SHP77 (cell line): Measurements from ENCODE around the gene BAG3.
"Not testable (repeated sequence)": the region's sequence is repeated elsewhere in the genome, so short reads cannot be mapped to it uniquely, and the experiment has no call there.

Experiments used
- DNase-seq, 2 experiments: peaks; one replicate each; lab custom pipeline; 2025; lab: John Stamatoyannopoulos, UW

Gene BAG3

DNA sequence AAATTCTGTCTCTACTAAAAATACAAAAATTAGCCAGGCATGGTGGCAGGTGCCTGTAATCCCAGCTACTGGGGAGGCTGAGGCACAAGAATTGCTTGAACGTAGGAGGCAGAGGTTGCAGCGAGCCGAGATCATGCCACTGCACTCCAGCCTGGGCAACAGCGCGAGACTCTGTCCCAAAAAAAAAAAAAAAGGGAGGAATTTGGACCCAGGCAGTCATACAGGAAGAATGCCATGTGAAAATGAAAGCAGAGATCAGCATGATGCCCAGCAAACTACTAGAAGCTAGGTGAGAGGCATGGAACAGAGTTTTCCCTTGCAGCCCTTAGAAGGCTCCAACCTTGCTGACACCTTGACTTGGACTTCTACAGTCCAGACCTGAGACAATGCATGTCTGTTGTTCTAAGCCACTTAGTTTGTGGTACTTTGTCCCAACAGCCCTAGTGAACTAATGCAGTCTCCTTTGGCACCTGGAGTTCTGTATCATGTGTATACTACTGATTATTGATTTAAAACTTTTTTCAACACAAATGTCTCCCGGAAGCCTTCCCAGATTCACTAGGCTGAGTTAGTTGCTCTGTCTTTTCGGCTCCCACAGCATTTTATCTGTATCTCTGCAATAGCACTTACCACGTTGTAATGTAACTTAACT is 10.2 kb upstream of the BAG3 start:
- DNase-seq: no peak

DNA sequence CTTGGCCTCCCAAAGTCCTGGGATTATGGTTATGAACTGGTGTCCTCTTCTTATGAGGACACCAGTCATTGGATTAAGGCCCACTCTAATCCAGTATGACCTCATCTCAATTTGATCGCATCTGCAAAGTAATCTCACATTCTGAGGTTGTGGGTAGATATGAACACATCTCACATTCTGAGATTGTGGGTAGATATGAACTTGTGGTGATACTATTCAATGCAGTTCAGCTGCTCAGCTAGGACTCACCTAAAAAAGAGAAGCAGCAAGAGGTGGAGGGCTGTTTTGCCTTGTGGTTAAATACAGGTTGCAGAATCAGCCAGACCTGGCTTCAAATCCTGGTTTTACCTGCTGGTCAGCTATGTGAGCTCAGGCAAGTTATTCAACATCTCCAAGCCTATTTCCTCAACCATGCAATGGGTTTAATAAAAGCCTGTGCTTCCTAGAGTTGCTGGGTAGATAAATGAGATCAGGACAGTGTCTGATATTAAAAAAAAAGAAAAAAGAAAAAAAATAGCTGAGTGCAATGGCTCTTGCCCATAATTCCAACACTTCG is 8.5 kb upstream of the BAG3 start:
- no peak for DNase-seq

DNA sequence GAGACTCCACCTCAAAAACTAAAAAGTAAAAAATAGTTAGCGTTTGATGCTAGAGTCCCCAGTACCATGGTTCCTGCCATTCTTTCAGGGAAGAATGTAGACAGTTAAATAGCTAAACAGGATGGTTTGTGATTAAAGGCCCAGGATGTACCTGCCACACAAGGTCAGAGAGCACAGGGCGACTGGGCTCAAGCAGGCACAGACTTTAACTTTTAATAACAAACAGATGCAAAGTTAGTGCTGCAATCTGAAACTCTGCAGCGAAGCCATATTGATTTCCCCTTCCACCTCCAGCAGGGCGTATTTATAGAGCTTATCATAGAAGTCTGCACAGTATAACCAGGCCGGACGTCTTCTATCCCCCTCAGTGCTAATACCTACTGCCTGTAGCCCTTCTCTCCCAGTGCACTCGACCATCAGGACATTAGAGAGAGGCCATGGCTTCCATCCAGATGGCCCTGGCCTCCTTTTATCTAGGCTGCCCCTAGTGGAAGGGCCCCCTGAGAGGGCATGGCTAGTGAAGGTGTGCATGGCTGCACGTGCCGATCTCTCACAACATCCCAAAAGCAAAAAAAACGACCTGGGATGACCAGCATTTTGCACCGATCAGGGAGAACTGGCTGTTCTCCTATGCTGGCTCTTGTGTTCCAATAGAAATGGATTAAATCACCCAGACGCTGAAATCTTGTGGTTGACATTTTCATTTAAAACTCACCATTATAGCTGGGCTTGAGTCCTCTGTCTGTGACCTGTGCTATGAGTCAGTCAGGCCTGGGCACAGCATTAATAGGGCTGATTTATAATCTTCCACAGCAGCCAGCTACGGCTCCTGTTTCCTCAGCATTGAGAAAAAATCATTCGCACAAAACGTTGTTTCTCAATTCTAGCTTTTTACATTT is 7.6 kb upstream of the BAG3 start:
- DNase-seq: no peak

DNA sequence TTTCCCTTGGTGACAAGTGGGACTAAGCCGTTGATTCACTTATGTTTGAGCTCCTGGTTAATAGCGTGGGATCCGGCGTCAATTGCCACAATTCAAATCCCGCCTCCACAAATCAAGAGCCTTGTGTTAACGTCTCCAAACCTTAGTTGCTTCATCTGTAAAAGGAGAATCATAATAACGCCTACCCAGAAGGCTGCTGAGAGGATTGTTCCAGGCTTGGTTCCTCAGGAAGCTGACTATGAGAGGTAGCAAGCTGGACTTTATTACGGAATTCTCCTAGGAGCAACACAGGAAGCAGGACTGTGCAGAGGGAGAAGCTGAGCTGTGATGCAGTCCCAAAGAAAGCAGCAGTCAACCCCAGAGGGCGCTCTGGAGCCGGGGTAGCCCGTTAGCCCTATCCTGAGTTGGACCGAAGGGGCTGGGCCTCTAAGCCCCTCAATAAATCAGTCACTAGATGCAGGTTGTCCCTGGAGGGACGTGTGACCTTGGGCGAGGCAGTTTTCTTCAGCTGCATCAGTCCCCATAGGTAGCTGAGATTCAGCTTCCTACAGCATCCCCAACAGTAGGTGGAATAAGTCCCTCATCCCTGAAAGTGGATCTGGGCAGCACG is 6.9 kb upstream of the BAG3 start:
- no peak for DNase-seq

DNA sequence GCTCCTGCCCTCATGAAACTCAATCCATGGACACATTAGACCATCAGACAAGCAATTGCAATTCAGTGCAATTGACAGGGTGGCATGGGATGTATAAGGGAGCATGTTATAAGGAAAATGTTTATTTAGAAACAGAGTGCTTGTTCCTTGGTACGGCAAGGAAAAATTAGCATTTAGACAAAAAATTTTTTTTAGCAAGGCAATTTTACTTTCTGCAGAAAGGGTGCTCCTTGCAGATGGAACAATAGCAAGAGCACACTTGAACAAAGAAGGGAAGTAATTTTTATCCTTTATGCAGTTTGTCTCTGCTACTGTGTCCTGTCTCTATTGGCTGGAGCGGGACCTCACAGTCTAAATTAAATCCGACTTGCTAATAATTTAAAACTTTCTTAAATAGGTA is 6.2 kb upstream of the BAG3 start:
- DNase-seq: no peak

DNA sequence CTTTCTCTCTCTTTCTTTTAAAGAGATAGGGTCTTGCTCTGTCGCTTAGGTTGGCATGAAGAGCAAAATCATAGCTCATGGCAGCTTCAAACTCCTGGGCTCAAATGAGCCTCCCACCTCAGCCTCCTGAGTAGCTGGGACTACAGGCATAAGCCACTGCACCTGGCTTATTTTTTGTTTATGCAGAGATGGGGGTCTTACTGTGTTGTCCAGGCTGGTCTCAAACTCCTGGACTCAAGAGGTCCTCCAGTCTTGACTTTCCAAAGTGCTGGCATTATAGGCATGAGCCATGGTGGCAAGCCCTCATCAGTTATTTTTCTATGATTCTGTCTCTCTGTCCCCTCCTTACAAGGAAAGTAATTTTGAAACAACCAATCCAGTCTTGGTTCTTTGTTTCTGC is 1.1 kb upstream of the BAG3 start:
- DNase-seq: no peak

DNA sequence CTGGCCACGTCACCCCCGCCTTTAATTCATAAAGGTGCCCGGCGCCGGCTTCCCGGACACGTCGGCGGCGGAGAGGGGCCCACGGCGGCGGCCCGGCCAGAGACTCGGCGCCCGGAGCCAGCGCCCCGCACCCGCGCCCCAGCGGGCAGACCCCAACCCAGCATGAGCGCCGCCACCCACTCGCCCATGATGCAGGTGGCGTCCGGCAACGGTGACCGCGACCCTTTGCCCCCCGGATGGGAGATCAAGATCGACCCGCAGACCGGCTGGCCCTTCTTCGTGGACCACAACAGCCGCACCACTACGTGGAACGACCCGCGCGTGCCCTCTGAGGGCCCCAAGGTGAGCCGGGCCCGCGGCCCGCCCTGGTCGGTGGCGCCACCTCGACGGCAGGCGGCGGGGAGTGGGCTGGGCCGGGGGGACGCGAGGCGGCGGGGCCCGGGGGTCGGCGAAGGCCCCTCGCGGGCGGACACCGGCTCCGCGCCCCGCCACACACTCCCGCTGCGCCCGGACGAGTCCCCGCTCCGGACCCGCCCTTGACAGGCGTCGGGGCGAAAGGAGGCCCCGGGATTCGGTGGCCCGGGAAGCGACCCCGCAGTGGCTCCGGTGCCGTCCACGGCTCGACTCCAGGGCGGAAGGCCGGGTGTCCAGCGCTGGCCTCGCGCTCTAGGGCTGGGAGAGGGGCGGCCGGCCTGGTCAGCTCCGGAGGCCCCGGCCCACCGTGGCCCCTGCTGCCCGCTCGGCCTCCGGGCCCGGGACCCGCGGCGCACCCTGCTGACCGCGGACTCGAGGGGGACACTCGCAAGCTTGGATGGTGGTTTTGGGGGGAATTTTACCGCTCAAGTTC is 557 bp downstream of the BAG3 start:
- no peak for DNase-seq

DNA sequence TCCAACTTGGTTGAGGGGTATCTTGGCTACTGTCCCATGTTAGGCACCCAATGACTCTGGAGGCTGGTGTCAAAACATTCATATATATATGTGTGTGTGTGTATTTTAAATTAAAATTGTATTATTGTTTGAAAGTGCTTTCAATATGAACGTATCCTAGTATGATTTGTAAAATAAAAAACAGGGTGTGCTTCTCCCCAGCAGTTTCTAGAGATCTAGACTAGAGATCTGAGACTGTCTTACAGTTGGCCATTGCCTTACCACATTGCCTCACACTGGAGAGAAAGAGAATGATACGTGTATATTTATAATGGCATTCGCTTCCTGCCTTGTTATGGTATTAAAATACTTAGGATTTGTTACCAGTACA is 1.2 kb downstream of the BAG3 start:
- DNase-seq: peak in 1 of 2 experiments; percentile 47

DNA sequence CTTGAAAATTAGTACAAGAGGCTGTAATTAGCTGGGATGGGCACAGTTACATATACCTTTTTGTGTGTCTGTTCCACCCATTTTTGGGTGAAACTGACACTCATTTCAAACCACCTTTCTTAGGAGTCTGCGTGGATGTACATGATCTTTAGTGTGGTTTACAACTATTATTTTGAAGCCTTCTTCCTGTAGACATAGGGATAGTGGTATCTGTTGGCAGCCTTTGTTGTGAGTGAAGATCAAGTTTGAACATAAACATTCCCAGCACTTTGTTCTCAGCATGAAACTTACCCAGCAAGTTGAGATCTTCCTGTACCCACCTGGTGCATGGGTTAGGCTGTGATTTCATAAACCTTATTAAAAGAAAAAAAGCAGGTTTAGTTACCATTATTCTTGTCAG is 2.0 kb downstream of the BAG3 start:
- no peak for DNase-seq

DNA sequence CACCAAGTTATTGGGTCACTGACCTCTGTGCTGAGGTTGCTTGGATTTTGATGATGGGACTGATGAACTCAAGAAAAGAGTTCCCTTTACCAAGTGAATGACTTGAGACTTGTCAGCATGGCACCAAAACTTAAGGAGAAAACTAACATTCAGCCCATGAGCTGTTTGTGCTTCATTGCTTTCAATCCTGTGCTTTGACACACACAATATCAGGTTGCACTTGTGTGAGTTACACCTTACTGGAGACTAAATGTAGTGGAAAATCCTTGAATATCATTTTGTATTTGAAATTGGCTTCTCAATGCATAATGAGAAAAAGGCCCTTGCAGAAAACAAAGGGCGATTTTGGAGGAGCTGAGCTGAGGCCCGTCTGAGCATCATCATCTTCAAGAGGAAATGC is 2.7 kb downstream of the BAG3 start:
- DNase-seq: no peak

DNA sequence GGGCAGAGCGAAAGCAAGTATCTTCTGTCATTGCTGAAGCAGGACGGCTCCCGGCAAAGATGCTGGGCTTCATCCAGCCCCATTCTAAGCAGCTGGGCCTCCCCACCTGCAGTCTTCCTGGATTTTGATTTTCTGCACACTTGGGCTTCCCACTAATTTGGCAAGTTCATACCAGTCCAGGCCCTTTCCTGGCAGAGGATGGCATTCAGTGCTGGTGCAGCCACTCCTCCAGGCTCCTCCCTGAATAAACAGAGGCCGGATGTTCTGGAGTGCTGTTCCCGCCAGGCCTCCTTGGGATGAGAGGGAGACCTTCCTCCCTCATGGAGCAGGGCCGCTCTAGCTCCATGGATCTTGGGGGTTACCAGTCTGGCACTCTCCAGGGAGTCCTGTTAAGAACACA is 3.4 kb downstream of the BAG3 start:
- DNase-seq: peak; percentile 38 to 76

DNA sequence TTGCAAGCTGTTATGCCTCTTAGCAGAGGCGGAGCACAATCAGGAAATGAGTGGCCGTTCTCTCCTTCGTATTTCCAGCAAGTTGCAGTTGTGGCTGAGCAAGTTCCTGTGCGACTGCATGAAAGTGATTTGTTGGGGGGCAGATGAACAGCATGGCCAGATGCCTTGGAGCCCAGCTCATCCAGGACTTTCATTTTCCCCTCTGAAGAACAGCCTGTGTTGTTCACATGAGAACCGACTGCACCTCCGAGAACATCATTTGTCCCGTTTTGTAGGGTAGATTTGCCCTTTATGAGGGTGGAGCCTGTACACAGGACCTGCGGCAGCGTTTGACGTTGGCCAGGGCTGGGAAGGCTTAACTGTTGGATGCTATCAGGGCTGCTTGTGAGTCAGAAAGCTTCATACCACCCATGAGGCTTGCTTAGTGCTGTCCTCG is 4.4 kb downstream of the BAG3 start:
- DNase-seq: no peak

DNA sequence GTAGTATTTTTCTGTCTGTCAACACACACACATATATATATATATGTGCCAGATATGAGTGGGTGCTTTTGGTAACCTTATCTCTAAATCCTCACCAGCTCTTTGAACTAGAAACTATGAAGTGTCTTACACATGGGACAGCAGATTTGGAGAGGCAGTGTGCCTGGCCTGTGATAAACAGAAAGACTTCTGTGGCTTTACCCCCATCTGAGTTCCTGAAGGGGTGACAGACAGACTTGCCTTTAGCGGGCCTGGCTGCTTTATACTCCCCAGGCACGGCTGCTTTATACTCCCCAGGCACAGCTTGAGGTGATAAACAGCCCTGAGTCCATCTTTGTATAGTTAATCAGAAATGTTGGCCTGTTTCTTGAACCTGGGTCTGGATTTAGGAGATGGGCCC is 5.6 kb downstream of the BAG3 start:
- DNase-seq: no peak

DNA sequence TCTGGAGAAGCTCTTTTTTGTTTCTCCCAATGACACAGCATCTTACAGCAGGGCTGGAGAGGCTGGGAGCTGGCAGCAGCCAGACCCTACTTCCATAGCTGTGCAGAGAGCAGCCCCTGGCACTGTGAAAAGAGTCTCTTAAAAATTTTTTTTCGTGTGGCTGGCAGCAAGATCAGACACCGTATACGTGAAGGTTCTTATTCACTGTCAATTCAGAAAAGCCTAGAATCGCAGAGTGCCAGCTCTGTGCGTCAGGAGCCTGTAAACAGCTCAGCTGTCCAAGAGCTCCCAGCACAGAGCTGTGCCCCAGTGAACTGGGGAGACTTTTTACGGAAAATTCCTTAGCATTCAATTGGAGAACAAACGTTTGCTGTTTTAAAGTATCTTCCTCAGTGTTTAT is 6.5 kb downstream of the BAG3 start:
- DNase-seq: no peak

DNA sequence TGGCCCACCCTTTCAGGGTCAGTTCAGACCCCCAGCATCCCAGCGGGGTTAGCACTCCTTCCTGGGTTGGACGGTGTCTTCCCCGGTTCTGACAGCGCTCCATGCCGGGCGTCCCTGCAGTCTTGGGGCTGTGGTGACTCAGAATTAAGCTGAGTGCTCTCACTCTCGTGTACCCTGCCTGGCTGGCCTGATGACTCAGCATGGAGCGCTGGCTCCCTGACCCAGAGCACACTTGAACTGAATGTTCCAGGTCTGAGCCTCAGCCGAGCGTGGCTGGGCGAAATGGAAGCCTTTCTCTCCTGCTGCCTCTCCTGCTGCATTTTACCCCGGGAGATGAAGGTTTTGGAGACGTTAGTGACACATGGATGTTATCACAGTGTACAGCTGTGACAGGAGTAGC is 7.1 kb downstream of the BAG3 start:
- DNase-seq: peak; percentile 34 to 53

DNA sequence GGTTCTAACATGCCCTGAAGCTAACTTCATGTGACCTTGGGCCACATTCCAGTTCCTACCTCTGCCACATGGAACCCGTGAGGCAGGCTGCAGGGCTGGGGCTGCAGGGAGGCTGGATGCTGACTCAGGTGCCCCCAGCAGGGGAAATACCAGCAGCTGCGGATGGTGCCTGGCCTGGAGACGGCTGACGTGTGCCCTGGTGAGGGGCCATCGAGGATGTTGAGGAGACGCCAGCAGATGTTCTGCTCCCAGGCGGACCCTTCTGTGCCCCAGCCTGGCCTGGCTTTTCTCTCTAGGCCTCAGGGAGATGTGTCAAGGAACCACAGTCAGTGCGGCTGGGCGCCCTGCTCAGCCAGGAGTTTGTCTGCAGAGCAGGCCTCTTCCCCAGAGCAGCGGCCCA is 8.8 kb downstream of the BAG3 start:
- no peak for DNase-seq

DNA sequence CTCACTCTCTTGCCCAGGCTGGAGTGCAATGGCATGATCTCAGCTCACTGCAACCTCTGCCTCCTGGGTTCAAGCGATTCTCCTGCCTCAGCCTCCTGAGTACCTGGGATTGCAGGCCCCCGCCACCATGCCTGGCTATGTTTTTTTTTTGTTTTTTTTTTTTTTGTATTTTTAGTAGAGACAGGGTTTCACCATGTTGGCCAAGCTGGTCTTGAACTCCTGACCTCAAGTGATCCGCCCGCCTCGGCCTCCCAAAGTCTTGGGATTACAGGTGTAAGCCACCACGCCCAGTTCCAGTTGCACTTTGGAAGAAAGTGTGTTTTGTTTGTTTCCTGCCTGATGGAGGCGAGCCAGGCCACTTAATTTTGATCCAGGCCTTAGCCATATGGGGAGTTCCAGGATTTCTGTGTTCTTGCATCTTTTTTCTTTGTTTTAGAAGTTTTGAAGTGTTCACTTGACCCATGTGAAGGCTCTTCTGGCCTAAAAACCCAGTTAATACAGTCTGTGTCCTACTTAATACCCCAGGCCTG is 11.0 kb downstream of the BAG3 start:
- not testable (repeated sequence) for DNase-seq

DNA sequence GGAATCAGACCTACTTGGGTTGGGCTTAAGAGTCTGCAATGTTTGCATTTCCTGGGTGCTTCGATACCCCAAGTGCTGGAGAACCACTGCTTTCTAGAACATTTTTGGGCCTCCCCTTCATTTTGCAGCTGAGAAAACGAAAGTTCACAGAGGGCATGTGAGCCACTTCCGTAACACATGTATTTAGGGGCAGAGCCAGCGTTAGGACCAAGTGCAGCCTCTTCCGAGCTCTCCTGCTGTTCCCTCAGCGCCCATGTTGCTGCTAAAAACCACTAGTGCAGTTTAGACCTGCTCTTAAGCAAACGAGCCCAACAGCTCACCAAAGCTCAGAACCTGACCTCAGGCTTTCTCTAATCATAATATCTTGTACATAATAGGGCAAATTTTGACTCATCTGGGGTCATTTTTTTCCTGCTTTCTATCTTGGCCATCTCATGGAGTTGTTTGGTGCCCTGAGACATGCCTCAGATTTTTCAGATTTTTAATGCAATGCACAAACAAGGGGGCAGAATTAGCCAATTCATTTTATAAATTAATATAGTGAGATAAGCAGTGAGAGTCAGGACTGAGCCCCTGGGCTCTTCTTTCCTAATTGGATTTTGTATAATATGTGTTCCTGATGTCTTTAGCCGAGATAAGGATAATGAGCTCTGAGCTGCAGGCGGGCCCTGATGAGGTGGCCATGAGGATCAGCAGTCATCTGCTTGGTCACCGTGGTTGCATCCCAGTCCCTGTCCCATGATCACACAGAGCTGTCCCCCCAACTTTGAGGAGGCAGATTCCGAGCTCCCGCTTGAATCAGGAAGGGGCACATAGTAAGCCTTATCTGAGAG is 12.9 kb downstream of the BAG3 start:
- DNase-seq: no peak

DNA sequence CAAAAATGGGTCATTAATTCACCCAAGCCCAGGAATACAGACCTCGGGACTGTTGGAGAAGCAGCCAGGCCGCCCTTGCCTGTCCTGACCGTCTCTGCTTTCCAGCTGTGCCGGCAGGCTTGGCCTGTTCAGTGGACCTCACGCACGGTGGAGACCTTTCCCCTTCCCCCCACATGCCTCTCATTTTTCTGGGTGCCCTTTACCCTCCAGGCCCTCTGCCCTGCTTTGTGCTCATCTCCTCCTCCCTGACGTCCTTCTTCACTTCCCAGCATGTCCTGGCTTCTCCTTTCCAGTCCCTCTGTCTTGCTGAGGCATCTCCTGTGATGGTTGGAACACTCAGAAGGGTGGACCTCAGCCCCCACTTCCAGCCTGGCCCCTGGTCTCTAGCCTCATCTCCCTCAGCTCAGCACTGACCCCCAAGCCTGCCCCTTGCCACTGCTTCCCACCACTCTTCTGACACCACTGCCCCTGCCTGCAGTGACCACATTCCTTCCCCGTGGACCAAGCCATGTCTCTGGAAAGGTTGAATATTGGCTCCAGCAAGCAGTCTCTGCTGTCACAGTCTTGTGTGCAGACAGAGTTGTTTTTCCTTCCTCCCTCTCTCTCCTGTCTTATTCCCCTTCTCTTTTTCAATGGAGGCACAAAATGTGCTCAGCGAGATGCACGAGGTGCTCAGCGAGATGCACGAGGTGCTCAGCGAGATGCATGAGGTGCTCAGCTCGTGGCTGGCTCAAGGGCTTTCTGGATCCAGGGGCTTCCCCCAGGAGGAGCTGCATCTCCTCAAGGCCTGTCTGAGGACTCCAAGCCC is 14.9 kb downstream of the BAG3 start:
- DNase-seq: no peak

DNA sequence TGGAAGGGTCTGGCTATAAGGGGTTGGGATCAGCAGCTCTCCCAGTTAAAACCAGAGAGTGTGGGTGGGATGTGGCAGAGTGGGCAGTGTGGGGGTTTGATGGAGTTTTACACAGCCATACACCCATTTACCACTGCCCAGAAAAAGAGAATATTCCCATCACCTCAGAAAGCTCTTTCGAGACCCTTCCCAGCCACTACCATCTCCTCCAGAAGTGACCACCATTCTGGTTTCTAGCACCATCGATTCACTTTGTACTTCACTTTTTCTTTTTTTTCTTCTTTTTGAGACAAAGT is 15.5 kb downstream of the BAG3 start:
- no peak for DNase-seq
